Metanephros (tissue), 2 donors: ENCODE data around the gene NOTCH1. TPM values are rescaled to one million over a fixed set of nuclear protein-coding genes. Genes with fewer than 3 reads are reported as not detected.

Source experiments
- small RNA-seq: library from RNA; depleted of rRNA; stranded (forward); fragments of <200 nt; gene quantifications from one replicate; pipeline ENCODE3, GENCODE V24; 2014; ENCODE audit warnings: low replicate concordance
- total RNA-seq: library from RNA; depleted of rRNA; stranded (reverse); fragments of >200 nt; gene quantifications from one replicate; pipeline ENCODE4 v1.2.3, GENCODE V29; 2014

The NOTCH1 gene
- total RNA-seq = 89.4 TPM

DNA sequence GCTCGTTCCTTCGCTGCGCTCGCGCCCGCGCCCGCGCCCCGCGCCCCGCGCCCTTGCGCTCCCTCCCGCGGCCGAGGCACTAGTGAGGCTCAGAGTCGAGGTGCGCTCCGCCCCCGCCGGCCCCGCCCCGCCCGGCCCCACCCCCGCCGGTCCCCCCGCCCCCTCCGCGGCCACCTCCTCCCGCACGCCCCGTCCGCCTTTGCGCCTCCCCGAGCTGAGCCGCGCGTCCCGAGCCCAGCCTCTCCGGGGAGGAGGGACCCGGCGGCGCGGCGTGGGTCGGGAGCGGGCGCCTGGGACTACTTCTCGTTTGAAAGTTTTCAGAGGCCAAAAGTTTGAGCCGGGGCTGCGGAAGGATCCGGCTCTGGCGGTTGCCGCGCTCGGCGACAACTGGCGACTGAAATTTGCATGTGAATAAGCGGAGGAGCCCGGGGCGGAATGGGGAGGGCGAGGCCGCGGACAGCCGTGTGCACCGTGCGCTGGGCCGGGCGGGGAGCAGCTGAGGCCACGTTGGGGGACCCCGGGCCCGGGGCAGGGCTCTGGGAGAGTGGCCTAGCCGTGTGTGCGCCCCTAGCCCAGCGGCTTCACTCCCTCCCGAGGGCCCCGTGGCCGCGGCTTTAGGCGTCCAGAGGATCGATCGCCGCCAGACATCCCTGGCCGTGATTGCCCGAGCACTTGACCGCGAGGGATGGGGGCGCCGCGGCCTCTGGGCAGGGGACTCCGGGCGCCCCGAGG, at the start of gene NOTCH1:
TSS of gene NOTCH1 (minus strand) at position 84 of the 732 bp plus-strand sequence. CDS start 262 bp downstream, outside the sequence.

DNA sequence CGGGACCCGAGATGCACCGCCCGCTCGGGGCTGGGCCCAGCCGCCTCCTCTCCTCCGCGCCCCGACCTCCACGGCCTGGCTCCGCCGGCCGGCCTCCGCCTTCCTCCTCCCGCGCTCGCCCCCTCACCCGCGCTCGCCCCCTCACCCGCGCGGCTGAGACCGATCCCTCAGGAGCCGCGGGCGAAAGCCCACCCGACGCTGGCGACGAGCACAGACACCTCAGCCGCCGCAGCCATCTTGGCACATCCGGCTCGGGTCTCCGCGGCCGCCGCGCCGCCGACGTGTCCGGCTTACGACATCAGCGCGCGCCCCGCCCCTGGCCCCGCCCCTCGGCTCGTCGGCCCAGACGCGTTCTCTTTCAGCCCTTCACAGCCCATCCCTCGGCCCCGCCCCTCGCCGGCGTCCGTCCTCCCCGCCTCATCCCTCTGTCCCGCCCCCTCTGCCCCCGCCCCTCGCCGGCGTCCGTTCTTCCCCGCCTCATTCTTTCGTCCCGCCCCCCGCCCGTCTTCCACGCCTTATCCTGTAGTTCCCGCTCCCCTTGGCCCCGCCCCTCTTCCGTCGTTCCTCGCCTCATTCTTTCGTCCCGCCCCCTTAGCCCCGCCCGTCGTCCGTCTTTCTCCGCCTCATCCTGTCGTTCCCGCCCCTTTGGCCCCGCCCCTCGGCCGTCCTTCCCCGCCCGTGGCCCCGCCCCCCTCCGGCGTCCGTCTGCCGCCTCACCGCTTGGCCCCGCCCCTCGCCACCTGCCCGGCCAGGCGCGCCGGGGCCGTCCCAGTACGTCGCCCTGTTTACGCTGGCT, 62.9 kb downstream of the NOTCH1 start, which contains the start of gene SEC16A:
TSS of gene SEC16A (minus strand) at position 248 of the 796 bp plus-strand sequence. CDS start 5,425 bp downstream, outside the sequence.

Small RNA genes lying within 50 kb of the gene (small RNA-seq; reads per million reads assigned to genes)
- not detected for gene MIR4673
- not detected for gene MIR4674

Other genes starting within 250 kb of the NOTCH1 start
- gene CCDC187, start 242.0 kb downstream of the NOTCH1 start, total RNA-seq = 3.0 TPM
- 45.0 TPM for gene GPSM1, start 218.5 kb downstream of the NOTCH1 start, total RNA-seq
- 8.4 TPM for gene DNLZ, start 182.3 kb downstream of the NOTCH1 start, total RNA-seq
- gene CARD9, start 172.4 kb downstream of the NOTCH1 start, total RNA-seq = 5.7 TPM
- gene SNAPC4, start 145.9 kb downstream of the NOTCH1 start, total RNA-seq = 9.6 TPM
- 37.8 TPM for gene ENTR1, start 135.4 kb downstream of the NOTCH1 start, total RNA-seq
- 40.5 TPM for gene PMPCA, start 135.4 kb downstream of the NOTCH1 start, total RNA-seq
- 13.0 TPM for gene INPP5E, start 106.2 kb downstream of the NOTCH1 start, total RNA-seq
- 48.1 TPM for gene SEC16A, start 63.0 kb downstream of the NOTCH1 start, total RNA-seq
- 131 TPM for gene EGFL7, start 116.9 kb upstream of the NOTCH1 start, total RNA-seq
- gene AGPAT2, start 141.4 kb upstream of the NOTCH1 start, total RNA-seq = 62.5 TPM
- 39.6 TPM for gene DIPK1B, start 166.5 kb upstream of the NOTCH1 start, total RNA-seq
- gene LCN10, start 196.9 kb upstream of the NOTCH1 start, total RNA-seq = 0.47 TPM
- gene LCN6, start 202.5 kb upstream of the NOTCH1 start, total RNA-seq = not detected
- 0.82 TPM for gene LCN8, start 212.2 kb upstream of the NOTCH1 start, total RNA-seq
- gene LCN15, start 218.5 kb upstream of the NOTCH1 start, total RNA-seq = not detected
- 58.8 TPM for gene TMEM141, start 245.3 kb upstream of the NOTCH1 start, total RNA-seq